AG09319 (cell line): ENCODE data around the gene ARHGEF4.
"Not testable (repeated sequence)": the region's sequence is repeated elsewhere in the genome, so short reads cannot be mapped to it uniquely, and the experiment has no call there.

Source experiments
- DNase-seq: peaks from one replicate; pipeline ENCODE4 v3.0.0-alpha.2; 2010; ENCODE audit warnings: low read depth; ENCODE audit errors: extremely low read depth
- CTCF ChIP-seq: IDR thresholded peaks from 2 replicates; pipeline ENCODE4 v1.5.1; 2011; ENCODE audit warnings: low read depth, mild to moderate bottlenecking, inconsistent platforms, low read length, moderate library complexity

The ARHGEF4 gene

GRCh38 chr2:130891966-130892365, 55.3 kb downstream of the ARHGEF4 start:
- DNase-seq = no peak
- no peak for TF ChIP-seq CTCF

GRCh38 chr2:130892793-130893785, 56.4 kb downstream of the ARHGEF4 start:
- DNase-seq = no peak
- TF ChIP-seq CTCF = no peak

GRCh38 chr2:130894326-130894942, 57.7 kb downstream of the ARHGEF4 start:
- no peak for TF ChIP-seq CTCF
- DNase-seq = no peak

GRCh38 chr2:130896813-130897212, 60.1 kb downstream of the ARHGEF4 start:
- TF ChIP-seq CTCF = no peak
- no peak for DNase-seq

- DNase-seq = no peak
- no peak for TF ChIP-seq CTCF
Measured at GRCh38 chr2:130898553-130898952, 61.8 kb downstream of the ARHGEF4 start.

GRCh38 chr2:130899306-130899705, 62.6 kb downstream of the ARHGEF4 start:
- TF ChIP-seq CTCF = no peak
- DNase-seq = no peak

- no peak for TF ChIP-seq CTCF
- DNase-seq = no peak
Measured at GRCh38 chr2:130901061-130901460, 64.3 kb downstream of the ARHGEF4 start.

GRCh38 chr2:130901626-130902025, 64.9 kb downstream of the ARHGEF4 start:
- not testable (repeated sequence) for DNase-seq
